K562 (cell line): ENCODE data around the gene CNIH1. TPM values are rescaled to one million over a fixed set of nuclear protein-coding genes. Genes with fewer than 3 reads are reported as not detected.

Source experiments
- TAL1 ChIP-seq: fragments of 450-650 bp; IDR thresholded peaks from 2 replicates; pipeline ENCODE4 v1.6.1; 2016; ENCODE audit warnings: mild to moderate bottlenecking
- ZNF263 ChIP-seq: sonication (generic); formaldehyde crosslinking; IDR thresholded peaks from 2 replicates; pipeline ENCODE4 v1.8.0; 2022; ENCODE audit warnings: mild to moderate bottlenecking, missing genetic modification reagents, borderline replicate concordance
- polyA plus RNA-seq, 8 experiments: library from polyadenylated mRNA; depleted of rRNA in 4 of 8; stranded (reverse) in 5 of 8; unstranded in 3 of 8; fragments of >200 nt; fragmentation: Nextera tagmentation in 2 of 8; fragmentation: Illumina TruSeq in 1 of 8; extraction: Ambion mirVana in 2 of 8; extraction: Trizol in 1 of 8; gene quantifications; 2 replicates each; pipeline versions ENCODE4 v1.2.1 to v1.2.3, GENCODE V29; 2011 to 2014; ENCODE audit warnings: inconsistent platforms in 1 of 8, missing spikeins in 1 of 8
- total RNA-seq, 7 experiments: library from RNA; depleted of rRNA in 6 of 7; stranded (reverse); fragments of >200 nt in 6 of 7; fragmentation: Illumina TruSeq in 2 of 7; extraction: Trizol in 2 of 7; gene quantifications; 2 replicates each; pipeline versions ENCODE4 v1.2.1 to v1.2.3, GENCODE V29; 2011 to 2021; ENCODE audit warnings: low replicate concordance in 1 of 7
- TF ChIP-seq, protein P1 (sequence below), 2 experiments: fragments of 450-650 bp; formaldehyde crosslinking in 1 of 2; IDR thresholded peaks; 2 replicates each; pipeline versions ENCODE4 v1.4.0 to v1.6.1; 2014 to 2020; ENCODE audit warnings: mild to moderate bottlenecking in 2 of 2, borderline replicate concordance in 1 of 2, low read depth in 1 of 2
- TF ChIP-seq, protein P2 (sequence below): fragments of 250-450 bp; sonication (Bioruptor Pico); IDR thresholded peaks from 2 replicates; pipeline ENCODE4 v1.6.1; 2021; ENCODE audit warnings: mild to moderate bottlenecking

Gene CNIH1
- total and polyA plus RNA-seq, 9 of the 15 experiments (the other 6 are each of a cell fraction or from before 2014, with no cell fraction given), result 13.9 to 283 (median 77.3) TPM

DNA sequence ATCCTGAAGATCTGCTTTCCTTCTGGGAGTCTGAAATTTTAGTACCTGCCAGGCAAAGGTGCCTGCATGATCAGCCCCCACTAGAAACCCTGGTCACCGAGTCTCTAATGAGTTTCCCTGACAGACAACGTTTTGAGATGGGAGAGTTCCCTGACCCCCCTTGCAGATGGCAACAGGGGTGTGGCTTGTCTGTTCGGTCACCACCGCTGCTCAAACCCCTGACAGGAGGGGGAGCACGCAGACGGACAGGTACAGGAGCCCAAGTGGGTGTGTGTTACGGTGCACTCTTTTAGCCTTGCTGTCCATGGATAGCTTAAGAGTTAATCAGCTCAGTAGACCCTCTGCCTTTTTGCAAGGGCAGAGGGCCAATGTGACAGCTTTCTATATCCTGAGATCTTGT lies 63.7 kb downstream of the CNIH1 start (continued):
- TF ChIP-seq, protein P1, sequence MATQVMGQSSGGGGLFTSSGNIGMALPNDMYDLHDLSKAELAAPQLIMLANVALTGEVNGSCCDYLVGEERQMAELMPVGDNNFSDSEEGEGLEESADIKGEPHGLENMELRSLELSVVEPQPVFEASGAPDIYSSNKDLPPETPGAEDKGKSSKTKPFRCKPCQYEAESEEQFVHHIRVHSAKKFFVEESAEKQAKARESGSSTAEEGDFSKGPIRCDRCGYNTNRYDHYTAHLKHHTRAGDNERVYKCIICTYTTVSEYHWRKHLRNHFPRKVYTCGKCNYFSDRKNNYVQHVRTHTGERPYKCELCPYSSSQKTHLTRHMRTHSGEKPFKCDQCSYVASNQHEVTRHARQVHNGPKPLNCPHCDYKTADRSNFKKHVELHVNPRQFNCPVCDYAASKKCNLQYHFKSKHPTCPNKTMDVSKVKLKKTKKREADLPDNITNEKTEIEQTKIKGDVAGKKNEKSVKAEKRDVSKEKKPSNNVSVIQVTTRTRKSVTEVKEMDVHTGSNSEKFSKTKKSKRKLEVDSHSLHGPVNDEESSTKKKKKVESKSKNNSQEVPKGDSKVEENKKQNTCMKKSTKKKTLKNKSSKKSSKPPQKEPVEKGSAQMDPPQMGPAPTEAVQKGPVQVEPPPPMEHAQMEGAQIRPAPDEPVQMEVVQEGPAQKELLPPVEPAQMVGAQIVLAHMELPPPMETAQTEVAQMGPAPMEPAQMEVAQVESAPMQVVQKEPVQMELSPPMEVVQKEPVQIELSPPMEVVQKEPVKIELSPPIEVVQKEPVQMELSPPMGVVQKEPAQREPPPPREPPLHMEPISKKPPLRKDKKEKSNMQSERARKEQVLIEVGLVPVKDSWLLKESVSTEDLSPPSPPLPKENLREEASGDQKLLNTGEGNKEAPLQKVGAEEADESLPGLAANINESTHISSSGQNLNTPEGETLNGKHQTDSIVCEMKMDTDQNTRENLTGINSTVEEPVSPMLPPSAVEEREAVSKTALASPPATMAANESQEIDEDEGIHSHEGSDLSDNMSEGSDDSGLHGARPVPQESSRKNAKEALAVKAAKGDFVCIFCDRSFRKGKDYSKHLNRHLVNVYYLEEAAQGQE (IDR thresholded peaks at IDR 0.05; ENCODE audit: borderline replicate concordance), result no peak
- TF ChIP-seq, protein P1 (CRISPR knock-in tag; IDR thresholded peaks at IDR 0.05; ENCODE audit: low read depth), result no peak
- TF ChIP-seq ZNF263 (CRISPR knock-in tag), result no peak
- TF ChIP-seq, protein P2, sequence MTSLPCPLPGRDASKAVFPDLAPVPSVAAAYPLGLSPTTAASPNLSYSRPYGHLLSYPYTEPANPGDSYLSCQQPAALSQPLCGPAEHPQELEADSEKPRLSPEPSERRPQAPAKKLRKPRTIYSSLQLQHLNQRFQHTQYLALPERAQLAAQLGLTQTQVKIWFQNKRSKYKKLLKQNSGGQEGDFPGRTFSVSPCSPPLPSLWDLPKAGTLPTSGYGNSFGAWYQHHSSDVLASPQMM (CRISPR knock-in tag), result no peak
- no peak for TF ChIP-seq TAL1
- TF ChIP-seq, all 486 proteins: peak for 0
